ENCODE data around the gene EEFSEC.

- TF ChIP-seq EZH2phosphoT487 (IDR thresholded peaks at IDR 0.05; ENCODE audit: unreplicated experiment) (no peak), CTCF (conservative IDR thresholded peaks at IDR 0.05; ENCODE audit: low read depth in 2 of 2) (no peak), POLR2AphosphoS5 (IDR thresholded peaks at IDR 0.05; ENCODE audit: low read depth) (no peak), EZH2 (IDR thresholded peaks at IDR 0.05; ENCODE audit: low read depth, unreplicated experiment) (no peak), REST (IDR thresholded peaks at IDR 0.05; ENCODE audit: unreplicated experiment) (no peak), ZNF114 (CRISPR knock-in tag; IDR thresholded peaks at IDR 0.05) (no peak), STAT1 (IDR thresholded peaks at IDR 0.05; ENCODE audit: unreplicated experiment) (no peak), JUNB (IDR thresholded peaks at IDR 0.05; ENCODE audit: unreplicated experiment) (no peak), NANOG (IDR thresholded peaks at IDR 0.05; ENCODE audit: borderline replicate concordance) (no peak), CREB1 (CRISPR knock-in tag; IDR thresholded peaks at IDR 0.05; ENCODE audit: low read depth) (no peak), ETS1 (IDR thresholded peaks at IDR 0.05) (no peak)
These were observed 281.2 kb downstream of the EEFSEC start for GRCh38 chr3:128434524-128434923.
